Activated CD4-positive, alpha-beta T cell treated with anti-CD3 and anti-CD28 coated beads for 24 hours (primary cell): ENCODE data around the gene ECPAS.
A peak's percentile ranks its signal among the peaks of the same experiment; 100 is the strongest.
"Not testable (repeated sequence)": the region's sequence is repeated elsewhere in the genome, so short reads cannot be mapped to it uniquely, and the experiment has no call there.

Experiments
- DNase-seq, 2 donors: peaks; one replicate each; pipeline ENCODE4 v3.0.0-alpha.2; 2020; ENCODE audit warnings: low read depth in 2 of 2

The ECPAS gene, protein sequence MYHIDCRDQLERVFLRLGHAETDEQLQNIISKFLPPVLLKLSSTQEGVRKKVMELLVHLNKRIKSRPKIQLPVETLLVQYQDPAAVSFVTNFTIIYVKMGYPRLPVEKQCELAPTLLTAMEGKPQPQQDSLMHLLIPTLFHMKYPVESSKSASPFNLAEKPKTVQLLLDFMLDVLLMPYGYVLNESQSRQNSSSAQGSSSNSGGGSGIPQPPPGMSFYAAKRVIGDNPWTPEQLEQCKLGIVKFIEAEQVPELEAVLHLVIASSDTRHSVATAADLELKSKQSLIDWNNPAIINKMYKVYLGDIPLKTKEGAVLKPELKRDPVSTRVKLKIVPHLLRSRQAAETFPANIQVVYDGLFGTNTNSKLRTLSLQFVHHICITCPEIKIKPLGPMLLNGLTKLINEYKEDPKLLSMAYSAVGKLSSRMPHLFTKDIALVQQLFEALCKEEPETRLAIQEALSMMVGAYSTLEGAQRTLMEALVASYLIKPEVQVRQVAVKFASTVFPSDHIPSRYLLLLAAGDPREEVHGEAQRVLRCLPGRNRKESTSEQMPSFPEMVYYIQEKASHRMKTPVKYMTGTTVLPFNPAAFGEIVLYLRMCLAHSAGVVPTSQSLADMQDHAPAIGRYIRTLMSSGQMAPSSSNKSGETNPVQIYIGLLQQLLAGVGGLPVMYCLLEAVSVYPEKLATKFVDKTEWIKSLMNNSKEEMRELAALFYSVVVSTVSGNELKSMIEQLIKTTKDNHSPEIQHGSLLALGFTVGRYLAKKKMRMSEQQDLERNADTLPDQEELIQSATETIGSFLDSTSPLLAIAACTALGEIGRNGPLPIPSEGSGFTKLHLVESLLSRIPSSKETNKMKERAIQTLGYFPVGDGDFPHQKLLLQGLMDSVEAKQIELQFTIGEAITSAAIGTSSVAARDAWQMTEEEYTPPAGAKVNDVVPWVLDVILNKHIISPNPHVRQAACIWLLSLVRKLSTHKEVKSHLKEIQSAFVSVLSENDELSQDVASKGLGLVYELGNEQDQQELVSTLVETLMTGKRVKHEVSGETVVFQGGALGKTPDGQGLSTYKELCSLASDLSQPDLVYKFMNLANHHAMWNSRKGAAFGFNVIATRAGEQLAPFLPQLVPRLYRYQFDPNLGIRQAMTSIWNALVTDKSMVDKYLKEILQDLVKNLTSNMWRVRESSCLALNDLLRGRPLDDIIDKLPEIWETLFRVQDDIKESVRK (N-terminal part only)

DNA sequence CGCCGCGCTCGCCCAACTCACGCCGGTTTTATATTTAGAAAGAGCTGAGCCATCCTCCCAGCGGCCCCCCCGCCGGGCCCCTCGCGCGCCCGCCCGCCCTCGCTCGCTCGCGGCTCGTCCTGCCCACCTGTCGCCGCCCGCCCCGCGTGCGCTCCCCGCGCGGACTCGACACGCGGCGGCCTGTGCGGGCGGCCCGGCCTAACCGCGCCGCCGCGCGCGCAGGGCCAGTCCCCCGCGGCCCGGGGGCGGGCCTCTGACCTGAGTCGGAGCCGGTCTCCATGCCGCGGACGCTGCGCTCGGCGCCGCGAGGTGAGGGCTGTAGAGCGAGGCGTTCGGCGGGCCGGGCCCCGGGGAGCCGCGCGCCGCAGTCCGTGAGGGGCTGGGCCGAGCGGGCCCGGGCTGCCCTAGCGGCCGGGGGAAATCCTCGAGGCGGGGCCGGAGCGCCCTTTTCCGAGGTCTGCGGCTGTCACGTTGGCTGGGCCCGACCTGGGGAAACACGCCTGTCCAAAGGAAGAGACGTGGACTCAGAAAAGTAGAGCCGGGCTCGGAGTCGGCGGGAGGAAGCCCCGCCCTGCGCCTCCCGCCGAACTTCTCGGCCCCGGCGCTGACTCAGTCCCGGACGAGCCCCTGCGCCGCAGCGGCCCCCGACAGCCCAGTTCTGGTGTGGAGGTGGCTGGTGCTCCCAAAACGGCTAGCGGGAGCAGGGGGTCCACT, at the start of gene ECPAS:
ECPAS (minus strand) TSS at position 526 of the 714 bp plus-strand sequence. CDS start 11,465 bp downstream, outside the sequence.
- DNase-seq = peak; percentile 44 to 55

DNA sequence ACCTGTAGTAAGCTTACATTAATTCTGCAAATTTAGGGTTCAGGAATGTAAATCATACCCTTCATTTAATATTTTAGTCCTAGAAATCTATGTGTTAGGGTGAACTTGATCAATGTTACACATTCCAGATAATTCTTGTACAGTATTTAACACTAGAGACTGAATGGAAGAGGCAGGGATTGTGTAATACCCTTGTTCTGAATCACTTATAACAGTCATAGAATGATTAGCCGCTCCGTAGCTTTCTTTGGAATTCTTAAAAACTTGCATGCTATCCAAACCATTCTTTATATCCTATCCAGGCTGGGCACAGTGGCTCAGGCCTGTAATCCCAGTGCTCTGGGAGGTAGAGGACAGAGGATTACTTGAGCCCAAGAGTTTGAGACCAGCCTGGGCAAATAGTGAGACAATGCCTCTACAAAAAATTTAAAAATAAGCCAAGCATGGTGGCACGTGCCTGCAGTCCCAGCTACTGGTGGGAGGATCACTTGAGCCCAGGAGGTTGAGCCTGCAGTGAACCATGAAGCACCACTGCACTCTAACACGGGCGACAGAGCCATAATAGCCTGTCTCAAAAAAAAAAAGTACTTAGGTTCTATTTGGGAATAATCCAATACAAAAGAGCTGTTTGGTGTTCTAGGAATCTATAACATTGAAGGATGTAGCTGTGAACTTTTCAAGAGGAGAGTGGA, 49.1 kb upstream of the ECPAS start:
- DNase-seq = no peak

DNA sequence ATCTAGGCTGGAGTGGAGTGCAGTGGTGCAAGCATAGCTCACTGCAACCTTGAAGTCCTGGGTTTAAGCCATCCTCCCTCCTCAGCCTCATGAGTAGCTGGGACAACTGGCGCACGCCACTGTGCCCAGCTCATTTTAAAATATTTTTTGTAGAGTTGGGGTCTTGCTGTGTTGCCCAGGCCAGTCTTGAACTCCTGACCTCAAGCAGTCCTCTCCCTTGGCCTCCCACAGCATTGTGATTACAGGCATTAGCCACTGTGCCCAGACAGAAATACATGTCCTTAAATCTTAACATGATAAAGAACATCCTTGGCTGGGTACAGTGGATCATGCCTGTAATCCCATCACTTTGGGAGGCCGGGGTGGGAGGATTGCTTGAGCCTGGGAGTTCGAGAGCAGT, 47.5 kb upstream of the ECPAS start:
- DNase-seq = no peak

DNA sequence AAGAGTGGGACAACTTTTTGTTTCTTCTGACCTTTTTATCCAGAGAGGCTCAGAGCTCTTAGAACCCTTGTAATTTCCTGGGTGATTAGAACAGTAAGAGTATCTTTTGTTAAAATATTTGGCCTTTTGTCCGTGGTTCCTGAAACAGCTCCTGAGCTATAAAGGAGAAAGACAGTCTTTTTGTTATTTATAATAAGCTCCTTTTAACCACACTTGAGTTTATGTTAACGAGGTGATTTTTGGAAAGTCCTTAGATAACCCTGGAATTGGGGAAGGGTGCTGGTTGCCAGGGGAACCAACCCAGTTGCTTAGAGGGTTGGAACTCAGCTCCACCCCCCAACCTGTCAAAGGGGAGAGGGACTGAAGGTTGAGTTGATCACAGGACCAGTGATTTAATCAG, 45.6 kb upstream of the ECPAS start:
- no peak for DNase-seq

GRCh38 chr9:111527347-111527746, 43.2 kb upstream of the ECPAS start:
- DNase-seq = no peak

DNA sequence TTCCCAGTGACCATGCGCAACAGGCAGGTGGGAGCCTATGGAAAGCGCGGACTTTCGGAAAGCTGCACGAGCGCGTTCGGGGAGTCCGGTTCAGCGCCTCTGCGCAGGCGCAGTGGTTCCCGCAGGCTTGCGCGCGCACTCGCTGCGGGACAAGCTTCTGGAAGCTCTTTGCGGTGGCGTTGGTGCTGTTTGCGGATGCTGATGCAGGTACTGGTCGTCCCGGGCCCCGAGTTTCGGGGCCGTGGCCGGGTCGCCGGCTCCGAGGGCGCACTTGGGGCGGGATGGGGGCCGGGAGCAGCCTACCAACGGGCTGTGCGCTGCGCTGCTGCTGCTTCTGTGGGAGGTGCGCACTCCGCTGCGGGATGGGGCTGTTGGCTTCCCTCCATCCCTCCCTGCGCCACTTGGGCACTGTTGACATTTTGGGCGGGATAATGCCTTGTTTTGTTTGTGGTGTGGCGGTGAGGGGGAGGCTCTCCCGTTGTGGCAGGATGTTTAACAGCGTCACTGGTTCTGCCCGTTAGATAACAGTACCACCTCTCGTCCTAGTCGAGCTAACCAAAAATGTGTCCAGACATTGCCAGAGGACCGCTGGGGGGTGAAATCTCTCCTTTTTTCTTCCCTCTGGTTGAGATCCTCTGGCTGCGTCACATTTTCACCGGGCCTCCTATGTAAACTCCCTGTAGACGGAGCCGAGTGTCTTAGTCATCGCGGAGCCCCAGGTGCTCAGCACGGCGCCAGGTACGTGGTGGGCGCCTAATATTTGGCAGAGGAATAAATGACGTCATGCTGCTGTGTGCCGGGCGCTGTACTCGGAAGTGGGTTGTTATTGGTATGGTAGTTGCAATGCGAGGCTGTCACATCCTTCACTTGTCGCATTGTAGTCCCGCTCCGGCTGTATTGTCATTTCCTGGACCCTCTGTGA, 41.1 kb upstream of the ECPAS start, which contains the start of gene ZNF483:
ZNF483 (plus strand) TSS at position 124 of the 922 bp plus-strand sequence. CDS start 2,217 bp downstream, outside the sequence.
- DNase-seq = peak; percentile 49 to 62

GRCh38 chr9:111524731-111525055, 40.5 kb upstream of the ECPAS start:
- DNase-seq = no peak

- DNase-seq = no peak
These were observed 31.9 kb upstream of the ECPAS start for GRCh38 chr9:111516061-111516465.

DNA sequence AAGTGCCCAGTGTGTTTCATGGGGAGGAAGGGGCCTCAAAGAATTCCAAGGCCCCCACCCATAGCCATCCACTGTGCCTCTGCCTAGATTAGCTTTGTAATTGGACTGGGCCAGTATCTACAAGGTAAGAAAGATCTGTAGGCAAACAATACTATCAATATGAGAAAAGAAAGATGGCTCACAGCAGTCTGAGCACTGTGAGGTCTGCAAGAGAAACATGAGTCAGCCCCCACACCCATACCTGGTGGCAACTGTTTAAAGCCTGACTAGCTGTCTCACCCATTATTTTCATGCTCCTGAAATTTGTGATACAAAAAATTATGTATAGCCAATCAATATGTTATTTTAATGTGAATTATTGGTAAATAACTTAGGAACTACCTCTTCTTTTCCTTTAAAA, 30.8 kb upstream of the ECPAS start:
- DNase-seq = no peak

DNA sequence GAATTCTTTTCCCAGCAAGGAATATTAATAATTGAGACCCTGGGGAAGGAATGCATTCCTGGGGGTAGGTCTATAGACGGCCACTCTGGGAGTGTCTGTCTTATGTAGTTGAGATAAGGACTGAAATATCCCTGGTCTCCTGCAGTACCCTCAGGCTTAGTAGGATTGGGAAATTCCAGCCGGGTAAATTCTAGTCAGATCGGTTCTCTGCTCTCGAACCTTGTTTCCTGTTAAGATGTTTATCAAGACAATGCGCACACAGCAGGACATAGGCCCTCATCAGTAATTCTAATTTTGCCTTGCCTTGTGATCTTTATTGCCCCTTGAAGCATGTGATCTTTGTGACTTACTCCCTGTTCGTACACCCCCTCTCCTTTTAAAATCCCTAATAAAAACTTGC, 27.4 kb upstream of the ECPAS start:
- not testable (repeated sequence) for DNase-seq

DNA sequence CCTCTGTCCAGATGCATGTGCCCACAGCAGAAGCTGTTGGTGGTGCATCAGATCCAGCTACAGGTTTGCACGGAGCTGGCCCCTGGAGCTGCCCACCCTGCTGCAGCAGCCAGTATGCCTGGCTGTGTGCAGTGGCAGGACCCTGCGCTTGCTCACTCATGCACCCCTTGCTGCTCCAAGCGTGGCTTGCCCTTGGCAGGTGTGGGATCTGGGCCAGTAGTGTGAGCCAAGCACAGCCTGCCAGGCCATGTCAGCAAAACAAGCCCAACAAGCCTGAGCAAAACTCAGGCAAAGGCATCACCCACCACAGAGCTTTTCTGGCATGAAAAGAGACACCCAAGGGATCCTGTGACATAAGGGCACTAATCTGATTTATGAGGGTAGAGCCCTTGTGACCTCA, 18.3 kb upstream of the ECPAS start:
- DNase-seq = no peak

DNA sequence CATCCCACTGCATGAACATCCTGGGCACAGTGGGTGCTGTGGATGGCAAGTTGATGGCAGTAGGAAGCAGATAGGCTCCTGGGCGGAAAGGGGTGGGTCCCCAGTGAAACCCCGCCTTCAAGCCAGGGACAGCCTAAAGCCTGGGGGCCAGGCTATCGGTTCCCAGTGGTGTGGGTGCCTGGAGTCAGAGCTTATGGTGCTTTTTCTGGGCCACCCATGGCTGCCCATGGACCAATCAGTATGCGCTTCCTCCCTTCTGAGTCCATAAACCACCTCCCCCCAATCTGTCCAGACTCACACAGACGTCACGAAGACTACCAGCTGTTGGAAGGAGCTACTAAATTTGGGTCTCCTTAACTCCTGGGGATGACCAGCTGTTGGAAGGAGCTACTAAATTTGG, 17.5 kb upstream of the ECPAS start:
- DNase-seq = no peak

GRCh38 chr9:111501005-111501562, 16.9 kb upstream of the ECPAS start:
- DNase-seq = no peak

DNA sequence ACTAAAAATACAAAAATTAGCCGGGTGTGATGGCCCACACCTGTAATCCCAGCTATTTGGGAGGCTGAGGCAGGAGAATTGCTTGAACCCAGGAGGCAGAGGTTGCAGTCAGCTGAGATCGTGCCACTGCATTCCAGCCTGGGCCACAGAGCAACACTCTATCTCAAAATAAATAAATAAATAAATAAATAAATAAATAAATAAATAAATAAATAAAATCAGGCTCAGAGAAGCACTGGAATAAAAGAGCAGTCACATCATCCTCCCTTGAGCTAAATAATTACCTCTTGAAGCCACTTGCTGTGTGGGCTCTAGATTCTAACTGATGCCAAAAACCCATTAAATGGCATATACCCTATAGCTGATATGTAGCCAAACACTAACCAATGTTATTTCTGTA, 13.0 kb upstream of the ECPAS start:
- DNase-seq = not testable (repeated sequence)

GRCh38 chr9:111484572-111484894, 350 bp upstream of the ECPAS start:
- no peak for DNase-seq

DNA sequence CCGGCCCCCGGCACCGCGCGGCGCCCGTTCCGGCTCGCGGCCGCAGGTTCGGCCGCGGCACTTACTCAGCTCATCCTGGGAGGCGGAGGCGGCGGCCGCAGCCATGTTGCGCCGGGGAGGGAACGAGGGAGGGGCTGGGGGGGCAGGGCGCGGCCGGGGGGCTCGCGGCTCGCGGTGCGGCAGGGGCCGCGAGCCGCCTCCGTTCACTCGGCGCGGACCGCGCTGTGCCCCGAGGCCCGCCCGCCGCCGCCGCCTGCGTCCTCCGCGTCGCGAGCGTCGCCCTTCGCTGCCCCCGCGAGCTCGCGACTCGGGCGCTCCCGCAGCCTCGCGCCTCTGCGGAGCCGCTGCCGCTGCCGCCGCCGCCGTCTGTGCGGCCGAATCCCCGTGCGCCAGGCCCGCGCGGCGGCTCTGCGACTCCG, 735 bp downstream of the ECPAS start:
- DNase-seq = peak; percentile 21 to 34

- DNase-seq = peak; percentile 27 to 48
These were observed 1.3 kb downstream of the ECPAS start for GRCh38 chr9:111482694-111483438.

- no peak for DNase-seq
These were observed 2.1 kb downstream of the ECPAS start for GRCh38 chr9:111481885-111482636.
